GM12872 (cell line): Measurements from ENCODE around the gene PRXL2C.

Experiments used
- CTCF ChIP-seq: IDR thresholded peaks from 3 replicates; pipeline ENCODE4 v1.5.1; 2011; ENCODE audit warnings: low read depth, mild to moderate bottlenecking, low read length, moderate library complexity; ENCODE audit not compliant: insufficient read depth

Gene PRXL2C

GRCh38 chr9:96636368-96636767 lies 18.7 kb downstream of the PRXL2C start:
- no peak for TF ChIP-seq CTCF

- TF ChIP-seq CTCF: no peak
These were observed 28.2 kb downstream of the PRXL2C start for GRCh38 chr9:96626912-96627311.

GRCh38 chr9:96621618-96622017 lies 33.5 kb downstream of the PRXL2C start:
- no peak for TF ChIP-seq CTCF

GRCh38 chr9:96620832-96621269 lies 34.3 kb downstream of the PRXL2C start:
- TF ChIP-seq CTCF: no peak

GRCh38 chr9:96620181-96620514 lies 35.0 kb downstream of the PRXL2C start:
- no peak for TF ChIP-seq CTCF

- TF ChIP-seq CTCF: no peak
These were observed 35.5 kb downstream of the PRXL2C start, which contains the start of gene CDC14B for GRCh38 chr9:96619491-96620180. Gene CDC14B (minus strand): TSS chr9:96619843. CDS start chr9:96619378, 465 bp downstream.

GRCh38 chr9:96619124-96619465 lies 36.0 kb downstream of the PRXL2C start:
- no peak for TF ChIP-seq CTCF
